T-helper 17 cell (primary cell): ENCODE measurements around the gene TGFBR3. TPM values are rescaled to one million over a fixed set of nuclear protein-coding genes. Genes with fewer than 3 reads are reported as not detected.
"Not testable (repeated sequence)": the region's sequence is repeated elsewhere in the genome, so short reads cannot be mapped to it uniquely, and the experiment has no call there.

Source experiments
- ATAC-seq: fragments of 150-1000 bp; cut with Tn5 transposase; 2 replicates; pipeline ENCODE4 v1.10.0; 2021; ENCODE audit warnings: mild to moderate bottlenecking, moderate library complexity
- DNase-seq, 3 donors: peaks; one replicate each; pipeline versions ENCODE4 v3.0.0 to v3.0.0-alpha.2; 2020 to 2021
- H3K9me3 ChIP-seq: one replicate; pipeline ENCODE4 v1.7.0; 2013; ENCODE audit warnings: low read length, mild to moderate bottlenecking; ENCODE audit not compliant: control insufficient read depth, poor library complexity, severe bottlenecking
- H3K27ac Mint-ChIP-seq: one replicate; pipeline ENCODE4 v1.8.0; 2022; ENCODE audit warnings: mild to moderate bottlenecking, moderate library complexity, mixed read lengths
- H3K27me3 Mint-ChIP-seq: one replicate; pipeline ENCODE4 v1.8.0; 2022; ENCODE audit warnings: mixed read lengths
- H3K36me3 Mint-ChIP-seq: one replicate; pipeline ENCODE4 v1.8.0; 2022; ENCODE audit warnings: low read depth, mixed read lengths
- H3K4me1 Mint-ChIP-seq: one replicate; pipeline ENCODE4 v1.8.0; 2022; ENCODE audit warnings: mild to moderate bottlenecking, mixed read lengths
- H3K4me3 Mint-ChIP-seq: one replicate; pipeline ENCODE4 v1.8.0; 2022; ENCODE audit warnings: mild to moderate bottlenecking, moderate library complexity, mixed read lengths
- total RNA-seq, 4 donors: library from RNA in 2 of 4; stranded (reverse) in 2 of 4; gene quantifications; one replicate each; pipeline ENCODE4 v1.2.3 and lab custom pipeline; 2022 to 2026

Gene TGFBR3
- total RNA-seq, 2 donors from 2014 or later: 21.0 to 27.6 TPM

DNA sequence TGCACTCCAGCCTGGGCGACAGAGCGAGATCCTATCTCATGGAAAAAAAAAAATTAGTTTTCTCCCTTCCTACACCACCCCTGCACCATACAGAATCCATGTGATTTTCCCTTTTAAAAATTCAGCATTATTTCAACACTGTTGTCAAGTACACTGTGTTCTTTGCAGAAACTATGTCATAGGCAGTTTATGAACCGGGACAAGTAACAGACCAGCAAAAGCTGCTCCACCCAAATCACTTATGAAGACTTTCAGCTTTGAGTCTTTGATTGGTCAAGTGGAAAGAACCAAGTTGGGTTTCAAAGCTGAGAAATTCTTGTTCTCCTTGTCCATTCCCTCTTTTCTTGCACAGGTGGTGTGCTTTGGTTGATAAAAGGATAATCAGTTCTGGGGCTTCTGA lies 212.3 kb downstream of the TGFBR3 start:
- DNase-seq (no peak), ATAC-seq (no peak)
- Mint-ChIP-seq H3K27me3 (no peaks in the 10 kb centered on the region), H3K27ac (no peak overlapping the region), H3K4me3 (no peak overlapping the region), H3K36me3 (no peaks in the 10 kb centered on the region), H3K4me1 (peaks cover 15% of the 10 kb centered on the region)
- no peaks in the 10 kb centered on the region for H3K9me3 ChIP-seq

- no peak overlapping the region for H3K4me3 Mint-ChIP-seq
- no peaks in the 10 kb centered on the region for H3K27me3 Mint-ChIP-seq
- no peak for ATAC-seq
- H3K36me3 Mint-ChIP-seq: no peaks in the 10 kb centered on the region
- H3K4me1 Mint-ChIP-seq: peaks cover 18% of the 10 kb centered on the region
- no peak for DNase-seq
- no peaks in the 10 kb centered on the region for H3K9me3 ChIP-seq
- no peak overlapping the region for H3K27ac Mint-ChIP-seq
Measured at GRCh38 chr1:91672601-91673161, 213.3 kb downstream of the TGFBR3 start.

GRCh38 chr1:91670781-91671180 lies 215.2 kb downstream of the TGFBR3 start:
- DNase-seq (no peak), ATAC-seq (no peak)
- no peak overlapping the region for H3K4me3 Mint-ChIP-seq
- no peaks in the 10 kb centered on the region for H3K36me3 Mint-ChIP-seq
- H3K27ac Mint-ChIP-seq: no peak overlapping the region
- no peaks in the 10 kb centered on the region for H3K27me3 Mint-ChIP-seq
- peaks cover 16% of the 10 kb centered on the region for H3K4me1 Mint-ChIP-seq
- H3K9me3 ChIP-seq: no peaks in the 10 kb centered on the region

DNA sequence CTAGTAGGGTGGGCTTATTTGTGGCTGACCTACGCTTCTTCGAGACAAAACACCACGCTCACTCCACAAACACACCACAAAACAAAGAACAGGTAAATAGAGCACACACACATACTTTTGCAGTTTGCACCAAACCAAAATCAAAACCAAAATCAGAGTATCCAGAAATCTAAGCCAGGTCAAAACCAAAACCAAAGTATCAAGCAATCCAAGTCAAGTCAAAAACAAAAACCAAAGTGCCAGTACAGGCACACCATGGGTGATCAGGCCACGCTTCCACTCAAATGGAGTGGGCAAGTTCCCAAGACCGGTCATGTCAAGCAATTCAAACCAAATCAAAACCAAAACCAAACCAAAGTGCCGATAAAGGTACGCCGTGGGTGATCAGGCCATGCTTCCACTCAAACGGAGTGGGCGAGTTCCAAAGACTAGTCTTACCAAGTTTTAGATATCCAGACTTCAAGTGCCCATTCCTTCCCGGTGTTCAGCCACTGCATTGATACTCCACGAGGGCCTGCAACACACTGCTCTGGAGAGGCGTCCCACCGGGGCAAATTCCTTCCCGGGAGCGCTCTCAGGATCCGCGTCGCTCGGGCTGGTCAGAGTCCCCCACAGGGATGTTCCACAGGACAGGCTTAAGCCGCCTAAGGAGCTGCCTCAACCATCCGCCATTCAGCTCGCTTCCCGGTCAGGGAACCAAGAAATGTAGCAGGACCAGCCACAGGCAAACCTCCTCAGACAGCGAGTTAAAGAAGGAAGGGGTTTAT lies 216.2 kb downstream of the TGFBR3 start:
- H3K36me3 Mint-ChIP-seq: no peaks in the 10 kb centered on the region
- H3K9me3 ChIP-seq: no peaks in the 10 kb centered on the region
- H3K4me1 Mint-ChIP-seq: peaks cover 16% of the 10 kb centered on the region
- peak overlapping the region; percentile 22 for H3K4me3 Mint-ChIP-seq
- ATAC-seq: no peak
- no peaks in the 10 kb centered on the region for H3K27me3 Mint-ChIP-seq
- peak overlapping the region; percentile 27 for H3K27ac Mint-ChIP-seq
- no peak for DNase-seq

GRCh38 chr1:91666651-91667050 lies 219.3 kb downstream of the TGFBR3 start:
- not testable (repeated sequence) for H3K27ac Mint-ChIP-seq, H3K4me1 Mint-ChIP-seq, H3K27me3 Mint-ChIP-seq, DNase-seq, H3K4me3 Mint-ChIP-seq, H3K9me3 ChIP-seq, H3K36me3 Mint-ChIP-seq, ATAC-seq

- no peaks in the 10 kb centered on the region for H3K27me3 Mint-ChIP-seq
- no peak for ATAC-seq
- no peak overlapping the region for H3K27ac Mint-ChIP-seq
- H3K36me3 Mint-ChIP-seq: no peaks in the 10 kb centered on the region
- no peaks in the 10 kb centered on the region for H3K4me1 Mint-ChIP-seq
- H3K4me3 Mint-ChIP-seq: no peak overlapping the region
- no peak for DNase-seq
- no peaks in the 10 kb centered on the region for H3K9me3 ChIP-seq
Measured at GRCh38 chr1:91661121-91661520, 224.8 kb downstream of the TGFBR3 start.

DNA sequence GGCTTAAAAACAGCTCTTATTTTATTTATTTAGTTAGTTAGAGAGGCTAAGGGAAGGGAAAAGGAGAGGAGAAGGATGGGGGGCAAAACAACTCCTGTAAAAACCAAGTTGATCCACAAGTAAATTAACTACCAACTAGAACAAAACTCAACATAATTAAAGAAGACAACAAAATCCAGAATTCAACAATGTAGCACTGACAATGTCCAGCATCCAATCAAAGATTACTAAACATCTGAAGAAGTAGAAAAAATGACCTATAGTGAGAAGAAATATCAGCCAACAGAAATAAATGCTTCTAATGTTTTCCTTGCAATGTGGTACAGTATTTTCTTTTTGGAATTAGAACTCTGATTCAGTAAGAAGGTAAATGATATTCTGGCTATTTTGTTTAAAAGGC lies 225.2 kb downstream of the TGFBR3 start:
- no peak overlapping the region for H3K27ac Mint-ChIP-seq
- no peak for DNase-seq
- no peaks in the 10 kb centered on the region for H3K36me3 Mint-ChIP-seq
- ATAC-seq: no peak
- no peaks in the 10 kb centered on the region for H3K4me1 Mint-ChIP-seq
- H3K27me3 Mint-ChIP-seq: no peaks in the 10 kb centered on the region
- no peak overlapping the region for H3K4me3 Mint-ChIP-seq
- no peaks in the 10 kb centered on the region for H3K9me3 ChIP-seq

GRCh38 chr1:91655912-91656449 lies 230.0 kb downstream of the TGFBR3 start:
- Mint-ChIP-seq H3K4me3 (no peak overlapping the region), H3K36me3 (no peaks in the 10 kb centered on the region), H3K4me1 (no peaks in the 10 kb centered on the region), H3K27me3 (no peaks in the 10 kb centered on the region), H3K27ac (no peak overlapping the region)
- DNase-seq (no peak), ATAC-seq (no peak)
- H3K9me3 ChIP-seq: no peaks in the 10 kb centered on the region

DNA sequence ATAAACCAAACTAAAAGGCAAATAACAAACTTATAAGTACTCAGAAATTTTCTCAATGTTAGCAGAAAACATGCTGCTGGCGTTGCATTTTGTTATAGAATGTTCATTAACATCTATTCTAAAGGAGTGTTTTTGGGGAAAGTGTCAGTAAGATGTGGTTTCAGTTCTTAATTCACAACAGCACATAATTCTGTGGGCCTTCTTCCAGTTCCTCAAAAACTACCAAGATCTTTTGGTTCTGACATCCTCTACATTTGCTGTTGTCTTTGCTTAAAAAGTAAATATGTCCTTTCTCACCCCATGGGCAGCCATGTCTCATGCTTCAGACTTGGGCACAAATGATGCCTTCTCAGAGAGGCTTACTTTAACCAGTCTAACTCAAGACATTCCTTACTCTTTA lies 232.8 kb downstream of the TGFBR3 start:
- H3K36me3 Mint-ChIP-seq: no peaks in the 10 kb centered on the region
- H3K27me3 Mint-ChIP-seq: no peaks in the 10 kb centered on the region
- peaks cover 10% of the 10 kb centered on the region for H3K4me1 Mint-ChIP-seq
- no peak overlapping the region for H3K27ac Mint-ChIP-seq
- DNase-seq: no peak
- no peak overlapping the region for H3K4me3 Mint-ChIP-seq
- no peaks in the 10 kb centered on the region for H3K9me3 ChIP-seq
- no peak for ATAC-seq

DNA sequence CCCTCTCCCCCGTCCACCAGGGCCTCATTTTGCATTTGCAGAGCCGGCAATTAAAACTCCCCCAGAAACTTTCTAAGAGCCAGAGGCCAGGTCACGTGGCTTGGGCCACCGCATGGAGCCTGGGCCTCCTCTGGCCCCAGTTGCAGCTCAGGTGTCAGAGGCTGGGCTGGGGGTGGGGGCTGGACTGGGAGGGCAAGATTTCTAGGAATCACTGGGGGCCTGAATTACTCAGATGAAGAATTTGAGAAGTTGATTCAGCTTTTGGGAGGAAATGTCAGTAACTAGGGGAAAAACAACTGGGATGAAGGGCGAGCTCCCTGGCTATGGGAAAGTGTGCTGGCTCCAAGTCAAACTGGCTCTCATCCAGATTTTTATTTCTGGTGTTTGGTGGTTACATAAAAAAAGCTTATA lies 234.3 kb downstream of the TGFBR3 start:
- Mint-ChIP-seq H3K4me1 (peaks cover 22% of the 10 kb centered on the region), H3K27me3 (no peaks in the 10 kb centered on the region), H3K36me3 (no peaks in the 10 kb centered on the region), H3K4me3 (no peak overlapping the region), H3K27ac (no peak overlapping the region)
- no peak for DNase-seq
- no peak for ATAC-seq
- H3K9me3 ChIP-seq: no peaks in the 10 kb centered on the region

DNA sequence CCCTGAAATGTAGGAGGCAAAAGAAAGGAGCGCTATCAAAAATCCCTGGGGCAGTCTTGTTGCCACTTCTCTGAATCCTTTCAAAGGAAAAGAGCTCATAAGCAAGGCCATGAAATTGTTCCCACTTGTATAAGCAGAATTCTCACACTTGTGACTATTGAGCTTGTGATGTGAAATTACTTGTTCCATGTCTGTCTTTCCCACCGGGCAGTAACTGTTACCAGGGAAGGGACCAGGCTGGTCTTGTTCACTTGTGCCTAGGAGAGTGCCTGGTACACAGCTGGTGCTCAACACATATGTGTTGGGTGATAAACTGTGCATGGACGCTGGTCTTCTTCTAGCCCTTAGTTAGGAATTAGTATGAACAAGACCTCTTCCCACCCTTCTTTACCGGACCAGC lies 234.7 kb downstream of the TGFBR3 start:
- Mint-ChIP-seq H3K27ac (peak overlapping the region; percentile 51), H3K36me3 (no peaks in the 10 kb centered on the region), H3K4me1 (peaks cover 23% of the 10 kb centered on the region), H3K4me3 (no peak overlapping the region), H3K27me3 (no peaks in the 10 kb centered on the region)
- ATAC-seq: no peak
- no peak for DNase-seq
- no peaks in the 10 kb centered on the region for H3K9me3 ChIP-seq

- Mint-ChIP-seq H3K4me3 (no peak overlapping the region), H3K27ac (peak overlapping the region; percentile 51), H3K27me3 (no peaks in the 10 kb centered on the region), H3K4me1 (peaks cover 23% of the 10 kb centered on the region), H3K36me3 (no peaks in the 10 kb centered on the region)
- no peaks in the 10 kb centered on the region for H3K9me3 ChIP-seq
- ATAC-seq: no peak
- DNase-seq: no peak
Measured at GRCh38 chr1:91650764-91651163, 235.2 kb downstream of the TGFBR3 start.

- peak overlapping the region; percentile 49 for H3K27ac Mint-ChIP-seq
- H3K27me3 Mint-ChIP-seq: no peaks in the 10 kb centered on the region
- peak overlapping the region; percentile 19 for H3K4me3 Mint-ChIP-seq
- H3K4me1 Mint-ChIP-seq: peaks cover 25% of the 10 kb centered on the region
- H3K36me3 Mint-ChIP-seq: peaks cover 2% of the 10 kb centered on the region
- no peak for DNase-seq
- peak; percentile 77 for ATAC-seq
- no peaks in the 10 kb centered on the region for H3K9me3 ChIP-seq
Measured at GRCh38 chr1:91647061-91647460, 238.9 kb downstream of the TGFBR3 start.

GRCh38 chr1:91645031-91645430 lies 240.9 kb downstream of the TGFBR3 start:
- no peaks in the 10 kb centered on the region for H3K9me3 ChIP-seq
- DNase-seq (no peak), ATAC-seq (no peak)
- Mint-ChIP-seq H3K4me1 (peaks cover 23% of the 10 kb centered on the region), H3K4me3 (no peak overlapping the region), H3K27me3 (no peaks in the 10 kb centered on the region), H3K36me3 (peaks cover 2% of the 10 kb centered on the region), H3K27ac (no peak overlapping the region)
